HEK293 (cell line): Measurements from ENCODE around the gene ABHD17B.

ENCODE experiments used
- CTCF ChIA-PET: fragments of 350-600 bp; formaldehyde crosslinking; extraction: SDS; loops from one replicate; lab custom pipeline; 2021; ENCODE audit warnings: antibody characterized with exemption; lab: Yijun Ruan, JAX
- POLR2A ChIA-PET: fragments of 300-600 bp; formaldehyde crosslinking; extraction: SDS; loops from one replicate; lab custom pipeline; 2020; ENCODE audit warnings: antibody characterized with exemption, inconsistent platforms; lab: Yijun Ruan, JAX
- H3K27ac ChIP-seq: fragments of 200-500 bp; sonication (Bioruptor generic); 2 replicates; pipeline ENCODE4 v1.5.1; 2014; ENCODE audit warnings: low read depth, low read length, control low read depth, inconsistent platforms; ENCODE audit errors: extremely low read depth
- H3K36me3 ChIP-seq, 2 experiments: fragments of 200-500 bp in 1 of 2; sonication (Bioruptor generic) in 1 of 2; 1 replicate in 1 of 2; 2 replicates in 1 of 2; pipeline ENCODE4 v1.5.1; 2014 to 2017; ENCODE audit warnings: inconsistent platforms in 2 of 2, low read length in 2 of 2; ENCODE audit not compliant: control insufficient read depth in 2 of 2, insufficient read depth in 1 of 2
- H3K4me1 ChIP-seq: fragments of 200-500 bp; sonication (Bioruptor generic); 2 replicates; pipeline ENCODE4 v1.5.1; 2014; ENCODE audit warnings: mild to moderate bottlenecking, low read length, inconsistent platforms; ENCODE audit not compliant: control insufficient read depth, insufficient read depth
- H3K4me3 ChIP-seq: 2 replicates; pipeline ENCODE4 v1.5.1; 2011; ENCODE audit warnings: low read depth, mild to moderate bottlenecking, control low read depth, low read length, moderate library complexity
- H3K9me3 ChIP-seq: fragments of 200-500 bp; sonication (Bioruptor generic); 2 replicates; pipeline ENCODE4 v1.5.1; 2014; ENCODE audit warnings: low read depth, low read length, inconsistent platforms; ENCODE audit not compliant: control insufficient read depth, insufficient read depth
- OSR2 ChIP-seq: fragments of 450-650 bp; formaldehyde crosslinking; IDR thresholded peaks from 2 replicates; pipeline ENCODE4 v1.5.1; 2016; ENCODE audit warnings: missing biosample characterization, missing genetic modification characterization
- SALL2 ChIP-seq: fragments of 450-650 bp; formaldehyde crosslinking; IDR thresholded peaks from 2 replicates; pipeline ENCODE4 v1.5.0; 2017; ENCODE audit warnings: missing biosample characterization, mild to moderate bottlenecking, missing genetic modification characterization, borderline replicate concordance
- SP3 ChIP-seq: fragments of 450-650 bp; formaldehyde crosslinking; IDR thresholded peaks from 2 replicates; pipeline ENCODE4 v1.5.1; 2016; ENCODE audit warnings: missing biosample characterization, missing genetic modification characterization
- WT1 ChIP-seq: fragments of 450-650 bp; formaldehyde crosslinking; IDR thresholded peaks from 2 replicates; pipeline ENCODE4 v1.5.1; 2016; ENCODE audit warnings: missing biosample characterization, missing genetic modification characterization
- YY2 ChIP-seq: fragments of 450-650 bp; formaldehyde crosslinking; IDR thresholded peaks from 2 replicates; pipeline ENCODE4 v1.5.1; 2016; ENCODE audit warnings: missing biosample characterization, missing genetic modification characterization
- ZEB2 ChIP-seq: fragments of 450-650 bp; formaldehyde crosslinking; IDR thresholded peaks from 2 replicates; pipeline ENCODE4 v1.5.1; 2016; ENCODE audit warnings: missing biosample characterization, missing genetic modification characterization
- ZNF211 ChIP-seq: fragments of 450-650 bp; formaldehyde crosslinking; IDR thresholded peaks from 2 replicates; pipeline ENCODE4 v1.5.1; 2016; ENCODE audit warnings: low read depth, missing biosample characterization, missing genetic modification characterization
- ZNF350 ChIP-seq: fragments of 450-650 bp; formaldehyde crosslinking; IDR thresholded peaks from 2 replicates; pipeline ENCODE4 v1.5.0; 2017; ENCODE audit warnings: missing biosample characterization, mild to moderate bottlenecking, missing genetic modification characterization
- ZNF366 ChIP-seq: fragments of 450-650 bp; formaldehyde crosslinking; conservative IDR thresholded peaks from 2 replicates; pipeline ENCODE4 v1.5.1; 2016; ENCODE audit warnings: missing biosample characterization, missing genetic modification characterization
- ZNF404 ChIP-seq: fragments of 450-650 bp; formaldehyde crosslinking; IDR thresholded peaks from 2 replicates; pipeline ENCODE4 v1.5.1; 2017; ENCODE audit warnings: missing biosample characterization, missing genetic modification characterization
- ZNF558 ChIP-seq: fragments of 450-650 bp; formaldehyde crosslinking; IDR thresholded peaks from 2 replicates; pipeline ENCODE4 v1.5.1; 2016; ENCODE audit warnings: missing biosample characterization, missing genetic modification characterization
- ZNF629 ChIP-seq: fragments of 450-650 bp; formaldehyde crosslinking; IDR thresholded peaks from 2 replicates; pipeline ENCODE4 v1.5.1; 2017; ENCODE audit warnings: missing biosample characterization, missing genetic modification characterization
- ZNF837 ChIP-seq: fragments of 450-650 bp; formaldehyde crosslinking; IDR thresholded peaks from 2 replicates; pipeline ENCODE4 v1.5.1; 2016; ENCODE audit warnings: missing biosample characterization, missing genetic modification characterization
- TF ChIP-seq, protein P1 (sequence below): fragments of 450-650 bp; formaldehyde crosslinking; IDR thresholded peaks from 2 replicates; pipeline ENCODE4 v1.5.1; 2016; ENCODE audit warnings: missing biosample characterization, missing genetic modification characterization
- TF ChIP-seq, protein P2 (sequence below): fragments of 450-650 bp; formaldehyde crosslinking; IDR thresholded peaks from 2 replicates; pipeline ENCODE4 v1.5.1; 2016; ENCODE audit warnings: missing biosample characterization, missing genetic modification characterization
- TF ChIP-seq, protein P3 (sequence below): fragments of 450-650 bp; formaldehyde crosslinking; IDR thresholded peaks from 2 replicates; pipeline ENCODE4 v1.5.1; 2016; ENCODE audit warnings: missing biosample characterization, missing genetic modification characterization
- TF ChIP-seq, protein P4 (sequence below): fragments of 450-650 bp; IDR thresholded peaks from 2 replicates; pipeline ENCODE4 v1.5.1; 2018; ENCODE audit warnings: missing biosample characterization, mild to moderate bottlenecking, missing genetic modification characterization
- TF ChIP-seq, protein P5 (sequence below): fragments of 450-650 bp; formaldehyde crosslinking; conservative IDR thresholded peaks from 2 replicates; pipeline ENCODE4 v1.5.1; 2016; ENCODE audit warnings: low read depth, missing biosample characterization, missing genetic modification characterization
- TF ChIP-seq, protein P6 (sequence below): fragments of 450-650 bp; formaldehyde crosslinking; IDR thresholded peaks from 2 replicates; pipeline ENCODE4 v1.5.1; 2016; ENCODE audit warnings: missing biosample characterization, missing genetic modification characterization, low read depth

Gene ABHD17B

DNA sequence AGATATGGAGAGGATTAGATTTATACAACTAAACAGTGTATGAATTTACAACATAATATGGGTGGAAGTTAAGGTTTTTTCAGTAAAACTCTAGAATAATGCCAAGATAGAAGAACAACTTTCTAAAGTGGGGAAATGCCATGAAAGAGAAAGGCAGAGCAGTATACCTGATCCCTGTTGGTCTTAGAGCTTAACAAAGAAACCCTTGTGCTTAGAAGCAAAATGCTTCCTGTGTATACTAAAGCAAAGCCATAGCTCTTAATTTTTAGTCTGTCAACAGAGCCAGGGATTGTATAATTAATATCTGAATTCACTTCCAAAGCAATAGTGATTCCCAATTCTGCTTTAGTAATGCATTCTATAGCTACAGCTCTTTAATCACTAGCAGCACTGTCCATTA, 14.8 kb upstream of the ABHD17B start (continued):
- TF ChIP-seq, protein P1, sequence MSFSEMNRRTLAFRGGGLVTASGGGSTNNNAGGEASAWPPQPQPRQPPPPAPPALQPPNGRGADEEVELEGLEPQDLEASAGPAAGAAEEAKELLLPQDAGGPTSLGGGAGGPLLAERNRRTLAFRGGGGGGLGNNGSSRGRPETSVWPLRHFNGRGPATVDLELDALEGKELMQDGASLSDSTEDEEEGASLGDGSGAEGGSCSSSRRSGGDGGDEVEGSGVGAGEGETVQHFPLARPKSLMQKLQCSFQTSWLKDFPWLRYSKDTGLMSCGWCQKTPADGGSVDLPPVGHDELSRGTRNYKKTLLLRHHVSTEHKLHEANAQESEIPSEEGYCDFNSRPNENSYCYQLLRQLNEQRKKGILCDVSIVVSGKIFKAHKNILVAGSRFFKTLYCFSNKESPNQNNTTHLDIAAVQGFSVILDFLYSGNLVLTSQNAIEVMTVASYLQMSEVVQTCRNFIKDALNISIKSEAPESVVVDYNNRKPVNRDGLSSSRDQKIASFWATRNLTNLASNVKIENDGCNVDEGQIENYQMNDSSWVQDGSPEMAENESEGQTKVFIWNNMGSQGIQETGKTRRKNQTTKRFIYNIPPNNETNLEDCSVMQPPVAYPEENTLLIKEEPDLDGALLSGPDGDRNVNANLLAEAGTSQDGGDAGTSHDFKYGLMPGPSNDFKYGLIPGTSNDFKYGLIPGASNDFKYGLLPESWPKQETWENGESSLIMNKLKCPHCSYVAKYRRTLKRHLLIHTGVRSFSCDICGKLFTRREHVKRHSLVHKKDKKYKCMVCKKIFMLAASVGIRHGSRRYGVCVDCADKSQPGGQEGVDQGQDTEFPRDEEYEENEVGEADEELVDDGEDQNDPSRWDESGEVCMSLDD (tag by site-specific recombination), result no peak
- no peak for TF ChIP-seq ZNF404 (tag by site-specific recombination)
- TF ChIP-seq, protein P2, sequence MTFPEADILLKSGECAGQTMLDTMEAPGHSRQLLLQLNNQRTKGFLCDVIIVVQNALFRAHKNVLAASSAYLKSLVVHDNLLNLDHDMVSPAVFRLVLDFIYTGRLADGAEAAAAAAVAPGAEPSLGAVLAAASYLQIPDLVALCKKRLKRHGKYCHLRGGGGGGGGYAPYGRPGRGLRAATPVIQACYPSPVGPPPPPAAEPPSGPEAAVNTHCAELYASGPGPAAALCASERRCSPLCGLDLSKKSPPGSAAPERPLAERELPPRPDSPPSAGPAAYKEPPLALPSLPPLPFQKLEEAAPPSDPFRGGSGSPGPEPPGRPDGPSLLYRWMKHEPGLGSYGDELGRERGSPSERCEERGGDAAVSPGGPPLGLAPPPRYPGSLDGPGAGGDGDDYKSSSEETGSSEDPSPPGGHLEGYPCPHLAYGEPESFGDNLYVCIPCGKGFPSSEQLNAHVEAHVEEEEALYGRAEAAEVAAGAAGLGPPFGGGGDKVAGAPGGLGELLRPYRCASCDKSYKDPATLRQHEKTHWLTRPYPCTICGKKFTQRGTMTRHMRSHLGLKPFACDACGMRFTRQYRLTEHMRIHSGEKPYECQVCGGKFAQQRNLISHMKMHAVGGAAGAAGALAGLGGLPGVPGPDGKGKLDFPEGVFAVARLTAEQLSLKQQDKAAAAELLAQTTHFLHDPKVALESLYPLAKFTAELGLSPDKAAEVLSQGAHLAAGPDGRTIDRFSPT (tag by site-specific recombination), result no peak
- no peak for TF ChIP-seq OSR2
- TF ChIP-seq, protein P3, sequence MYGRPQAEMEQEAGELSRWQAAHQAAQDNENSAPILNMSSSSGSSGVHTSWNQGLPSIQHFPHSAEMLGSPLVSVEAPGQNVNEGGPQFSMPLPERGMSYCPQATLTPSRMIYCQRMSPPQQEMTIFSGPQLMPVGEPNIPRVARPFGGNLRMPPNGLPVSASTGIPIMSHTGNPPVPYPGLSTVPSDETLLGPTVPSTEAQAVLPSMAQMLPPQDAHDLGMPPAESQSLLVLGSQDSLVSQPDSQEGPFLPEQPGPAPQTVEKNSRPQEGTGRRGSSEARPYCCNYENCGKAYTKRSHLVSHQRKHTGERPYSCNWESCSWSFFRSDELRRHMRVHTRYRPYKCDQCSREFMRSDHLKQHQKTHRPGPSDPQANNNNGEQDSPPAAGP (tag by site-specific recombination), result no peak

DNA sequence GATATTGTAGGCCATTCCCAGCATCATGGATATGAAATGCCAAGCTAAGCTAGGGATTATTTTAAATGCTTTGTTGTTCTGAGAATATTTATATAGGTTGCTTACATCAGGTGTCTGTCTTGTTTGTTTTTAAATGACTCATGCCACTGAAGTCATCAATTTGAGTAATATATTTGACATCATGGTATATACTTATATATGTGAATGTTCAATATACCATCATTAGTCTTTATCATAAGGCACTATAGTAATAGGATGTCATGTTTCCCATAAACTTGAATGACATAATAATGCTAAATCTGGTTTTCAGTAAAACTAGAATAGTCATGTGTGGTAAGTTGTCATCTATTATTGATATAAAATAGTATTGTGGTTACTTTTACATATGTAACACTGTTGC, 13.6 kb upstream of the ABHD17B start:
- POLR2A ChIA-PET, result interaction anchor here (1.6 to 2.2 kb wide), 2 partner anchors 13 to 14 kb away, joined by 5 to 18 read pairs; partner anchors contain the start of genes ABHD17B and C9orf85

More for the DNA sequence above, 13.6 kb upstream of the ABHD17B start:
- Histone ChIP-seq H3K9me3 (no peaks in the 10 kb centered on the region), H3K4me3 (no peak overlapping the region), H3K36me3 (peaks cover 0 to 4% of the 10 kb centered on the region in 2 experiments; a peak in 2 of 3 replicates), H3K4me1 (no peaks in the 10 kb centered on the region), H3K27ac (no peak overlapping the region)
- CTCF ChIA-PET, result no interaction called here
- TF ChIP-seq ZNF350 (tag by site-specific recombination) (no peak), ZNF558 (tag by site-specific recombination) (0 out of 2 replicates have a peak, but pooled peaks have one; percentile 47), YY2 (no peak), ZNF366 (peak; percentile 81), WT1 (no peak), SALL2 (tag by site-specific recombination) (no peak), ZNF211 (0 out of 2 replicates have a peak, but pooled peaks have one; percentile 34), ZEB2 (tag by site-specific recombination) (0 out of 2 replicates have a peak, but pooled peaks have one; percentile 20), ZNF629 (tag by site-specific recombination) (peak; percentile 88), ZNF837 (tag by site-specific recombination) (no peak), SP3 (peak; percentile 34; the same call in 1 of the 2 replicates)
- TF ChIP-seq, protein P4, sequence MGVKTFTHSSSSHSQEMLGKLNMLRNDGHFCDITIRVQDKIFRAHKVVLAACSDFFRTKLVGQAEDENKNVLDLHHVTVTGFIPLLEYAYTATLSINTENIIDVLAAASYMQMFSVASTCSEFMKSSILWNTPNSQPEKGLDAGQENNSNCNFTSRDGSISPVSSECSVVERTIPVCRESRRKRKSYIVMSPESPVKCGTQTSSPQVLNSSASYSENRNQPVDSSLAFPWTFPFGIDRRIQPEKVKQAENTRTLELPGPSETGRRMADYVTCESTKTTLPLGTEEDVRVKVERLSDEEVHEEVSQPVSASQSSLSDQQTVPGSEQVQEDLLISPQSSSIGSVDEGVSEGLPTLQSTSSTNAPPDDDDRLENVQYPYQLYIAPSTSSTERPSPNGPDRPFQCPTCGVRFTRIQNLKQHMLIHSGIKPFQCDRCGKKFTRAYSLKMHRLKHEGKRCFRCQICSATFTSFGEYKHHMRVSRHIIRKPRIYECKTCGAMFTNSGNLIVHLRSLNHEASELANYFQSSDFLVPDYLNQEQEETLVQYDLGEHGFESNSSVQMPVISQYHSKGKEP (tag by site-specific recombination), result no peak
- TF ChIP-seq, protein P5, sequence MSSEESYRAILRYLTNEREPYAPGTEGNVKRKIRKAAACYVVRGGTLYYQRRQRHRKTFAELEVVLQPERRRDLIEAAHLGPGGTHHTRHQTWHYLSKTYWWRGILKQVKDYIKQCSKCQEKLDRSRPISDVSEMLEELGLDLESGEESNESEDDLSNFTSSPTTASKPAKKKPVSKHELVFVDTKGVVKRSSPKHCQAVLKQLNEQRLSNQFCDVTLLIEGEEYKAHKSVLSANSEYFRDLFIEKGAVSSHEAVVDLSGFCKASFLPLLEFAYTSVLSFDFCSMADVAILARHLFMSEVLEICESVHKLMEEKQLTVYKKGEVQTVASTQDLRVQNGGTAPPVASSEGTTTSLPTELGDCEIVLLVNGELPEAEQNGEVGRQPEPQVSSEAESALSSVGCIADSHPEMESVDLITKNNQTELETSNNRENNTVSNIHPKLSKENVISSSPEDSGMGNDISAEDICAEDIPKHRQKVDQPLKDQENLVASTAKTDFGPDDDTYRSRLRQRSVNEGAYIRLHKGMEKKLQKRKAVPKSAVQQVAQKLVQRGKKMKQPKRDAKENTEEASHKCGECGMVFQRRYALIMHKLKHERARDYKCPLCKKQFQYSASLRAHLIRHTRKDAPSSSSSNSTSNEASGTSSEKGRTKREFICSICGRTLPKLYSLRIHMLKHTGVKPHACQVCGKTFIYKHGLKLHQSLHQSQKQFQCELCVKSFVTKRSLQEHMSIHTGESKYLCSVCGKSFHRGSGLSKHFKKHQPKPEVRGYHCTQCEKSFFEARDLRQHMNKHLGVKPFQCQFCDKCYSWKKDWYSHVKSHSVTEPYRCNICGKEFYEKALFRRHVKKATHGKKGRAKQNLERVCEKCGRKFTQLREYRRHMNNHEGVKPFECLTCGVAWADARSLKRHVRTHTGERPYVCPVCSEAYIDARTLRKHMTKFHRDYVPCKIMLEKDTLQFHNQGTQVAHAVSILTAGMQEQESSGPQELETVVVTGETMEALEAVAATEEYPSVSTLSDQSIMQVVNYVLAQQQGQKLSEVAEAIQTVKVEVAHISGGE (tag by site-specific recombination), result no peak
- TF ChIP-seq, protein P6, sequence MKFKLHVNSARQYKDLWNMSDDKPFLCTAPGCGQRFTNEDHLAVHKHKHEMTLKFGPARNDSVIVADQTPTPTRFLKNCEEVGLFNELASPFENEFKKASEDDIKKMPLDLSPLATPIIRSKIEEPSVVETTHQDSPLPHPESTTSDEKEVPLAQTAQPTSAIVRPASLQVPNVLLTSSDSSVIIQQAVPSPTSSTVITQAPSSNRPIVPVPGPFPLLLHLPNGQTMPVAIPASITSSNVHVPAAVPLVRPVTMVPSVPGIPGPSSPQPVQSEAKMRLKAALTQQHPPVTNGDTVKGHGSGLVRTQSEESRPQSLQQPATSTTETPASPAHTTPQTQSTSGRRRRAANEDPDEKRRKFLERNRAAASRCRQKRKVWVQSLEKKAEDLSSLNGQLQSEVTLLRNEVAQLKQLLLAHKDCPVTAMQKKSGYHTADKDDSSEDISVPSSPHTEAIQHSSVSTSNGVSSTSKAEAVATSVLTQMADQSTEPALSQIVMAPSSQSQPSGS (tag by site-specific recombination), result no peak
- TF ChIP-seq, protein P2 (tag by site-specific recombination), result no peak
